ENCODE measurements around the gene DST.

The DST gene

DNA sequence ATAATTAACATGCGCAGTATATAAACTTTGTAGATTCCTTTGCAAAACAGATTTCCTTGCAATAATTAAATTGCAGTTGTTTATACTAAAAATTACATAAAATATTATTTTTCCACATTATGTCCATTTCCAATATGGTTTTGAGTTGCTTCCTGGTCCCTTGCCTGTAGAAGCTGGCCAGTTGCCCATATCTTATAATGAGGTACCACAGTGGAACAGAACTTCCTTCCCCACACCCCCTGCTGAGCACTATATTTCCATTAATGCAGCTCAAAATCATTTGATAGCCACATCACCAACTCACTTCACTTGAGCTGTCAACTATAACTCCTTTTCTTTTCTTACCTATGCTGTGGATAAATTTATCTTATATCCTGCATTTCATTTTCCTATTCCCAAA is 194.6 kb downstream of the DST start:
- in situ Hi-C loops (cut with HindIII; ENCODE audit: low pct_ligation_motif_present, low sequenced_read_pairs), result no loop called here
- no peak for DNase-seq
- H3K36me3 ChIP-seq (replicated peaks), result no peaks in the 10 kb centered on the region
- H3K27me3 ChIP-seq (replicated peaks), result no peaks in the 10 kb centered on the region
- TF ChIP-seq, protein P1, sequence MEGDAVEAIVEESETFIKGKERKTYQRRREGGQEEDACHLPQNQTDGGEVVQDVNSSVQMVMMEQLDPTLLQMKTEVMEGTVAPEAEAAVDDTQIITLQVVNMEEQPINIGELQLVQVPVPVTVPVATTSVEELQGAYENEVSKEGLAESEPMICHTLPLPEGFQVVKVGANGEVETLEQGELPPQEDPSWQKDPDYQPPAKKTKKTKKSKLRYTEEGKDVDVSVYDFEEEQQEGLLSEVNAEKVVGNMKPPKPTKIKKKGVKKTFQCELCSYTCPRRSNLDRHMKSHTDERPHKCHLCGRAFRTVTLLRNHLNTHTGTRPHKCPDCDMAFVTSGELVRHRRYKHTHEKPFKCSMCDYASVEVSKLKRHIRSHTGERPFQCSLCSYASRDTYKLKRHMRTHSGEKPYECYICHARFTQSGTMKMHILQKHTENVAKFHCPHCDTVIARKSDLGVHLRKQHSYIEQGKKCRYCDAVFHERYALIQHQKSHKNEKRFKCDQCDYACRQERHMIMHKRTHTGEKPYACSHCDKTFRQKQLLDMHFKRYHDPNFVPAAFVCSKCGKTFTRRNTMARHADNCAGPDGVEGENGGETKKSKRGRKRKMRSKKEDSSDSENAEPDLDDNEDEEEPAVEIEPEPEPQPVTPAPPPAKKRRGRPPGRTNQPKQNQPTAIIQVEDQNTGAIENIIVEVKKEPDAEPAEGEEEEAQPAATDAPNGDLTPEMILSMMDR (IDR thresholded peaks at IDR 0.05; ENCODE audit: low read depth, low read length, missing control alignments), result no peak
- no peak overlapping the region for H3K4me3 ChIP-seq (ENCODE audit: low read depth, low read length)
- no peak overlapping the region for H3K27ac ChIP-seq

DNA sequence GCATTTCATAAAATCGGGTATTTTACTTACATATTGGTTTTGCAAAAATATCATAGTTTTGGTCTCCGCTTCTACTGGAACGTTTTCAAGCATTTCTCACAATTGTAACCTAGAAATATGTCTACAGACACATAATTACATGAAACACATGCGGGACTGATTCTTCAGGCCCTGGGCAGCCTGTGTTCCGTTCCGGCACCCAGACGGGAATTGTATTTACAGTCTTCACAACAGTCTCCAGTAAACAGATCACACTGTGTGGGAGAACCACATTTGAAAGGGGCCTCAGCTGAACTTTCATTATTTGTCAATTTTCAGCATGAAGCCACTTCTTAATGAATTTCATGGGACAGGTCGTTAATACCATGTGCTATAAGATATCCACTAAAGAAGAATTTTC is 196.9 kb downstream of the DST start:
- in situ Hi-C loops (cut with HindIII; ENCODE audit: low pct_ligation_motif_present, low sequenced_read_pairs), result no loop called here
- Histone ChIP-seq H3K27ac (no peak overlapping the region), H3K4me3 (ENCODE audit: low read depth, low read length) (no peak overlapping the region), H3K36me3 (replicated peaks) (no peaks in the 10 kb centered on the region), H3K27me3 (replicated peaks) (no peaks in the 10 kb centered on the region)
- DNase-seq, result no peak
- TF ChIP-seq, protein P1 (IDR thresholded peaks at IDR 0.05; ENCODE audit: low read depth, low read length, missing control alignments), result no peak

DNA sequence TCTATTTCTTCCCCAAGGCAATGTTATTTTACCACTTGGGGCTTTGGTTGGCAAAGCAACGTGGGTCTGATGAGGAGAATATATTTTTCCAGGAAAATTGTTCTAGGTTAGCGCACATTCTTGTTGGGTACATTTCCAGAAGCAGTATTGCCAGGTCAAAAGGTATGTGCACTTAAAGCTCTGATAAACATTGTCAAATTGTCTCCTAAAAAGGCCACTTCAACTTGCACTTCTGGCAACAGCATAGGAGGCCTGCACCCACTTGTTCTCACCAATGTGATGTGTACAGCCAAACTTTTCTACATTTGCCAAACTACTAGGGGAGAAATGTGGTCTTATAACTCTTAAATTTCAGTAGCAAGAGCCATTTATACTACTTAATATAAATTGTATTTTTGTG is 197.8 kb downstream of the DST start:
- no peak for DNase-seq
- no peak overlapping the region for H3K27ac ChIP-seq
- H3K27me3 ChIP-seq (replicated peaks), result no peaks in the 10 kb centered on the region
- no peaks in the 10 kb centered on the region for H3K36me3 ChIP-seq (replicated peaks)
- in situ Hi-C loops (cut with HindIII; ENCODE audit: low pct_ligation_motif_present, low sequenced_read_pairs), result no loop called here
- TF ChIP-seq, protein P1 (IDR thresholded peaks at IDR 0.05; ENCODE audit: low read depth, low read length, missing control alignments), result no peak
- H3K4me3 ChIP-seq (ENCODE audit: low read depth, low read length), result no peak overlapping the region

DNA sequence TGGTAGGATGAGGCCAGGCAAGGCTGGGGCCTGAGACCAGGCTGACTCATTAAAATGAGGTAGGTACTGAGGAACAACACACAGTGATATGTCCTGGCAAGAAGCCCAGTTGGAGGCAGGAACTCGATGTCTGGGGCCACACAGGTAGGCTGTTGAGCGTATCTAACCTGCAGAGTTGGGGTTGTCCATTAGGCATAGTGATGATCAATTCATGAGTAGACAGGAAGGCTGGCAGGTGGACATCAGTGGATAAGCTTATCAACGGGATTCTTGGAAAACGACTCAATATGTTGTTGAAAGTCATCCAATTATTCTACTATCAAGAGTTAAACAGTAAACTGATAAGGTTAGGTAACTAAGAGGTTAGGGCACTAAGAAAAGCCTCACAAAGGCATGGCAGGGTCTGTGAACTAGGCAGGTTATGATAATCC is 202.1 kb downstream of the DST start:
- no peak overlapping the region for H3K27ac ChIP-seq
- no peaks in the 10 kb centered on the region for H3K27me3 ChIP-seq (replicated peaks)
- in situ Hi-C loops (cut with HindIII; ENCODE audit: low pct_ligation_motif_present, low sequenced_read_pairs), result no loop called here
- no peak for DNase-seq
- no peak overlapping the region for H3K4me3 ChIP-seq (ENCODE audit: low read depth, low read length)
- no peaks in the 10 kb centered on the region for H3K36me3 ChIP-seq (replicated peaks)
- TF ChIP-seq, protein P1 (IDR thresholded peaks at IDR 0.05; ENCODE audit: low read depth, low read length, missing control alignments), result no peak

DNA sequence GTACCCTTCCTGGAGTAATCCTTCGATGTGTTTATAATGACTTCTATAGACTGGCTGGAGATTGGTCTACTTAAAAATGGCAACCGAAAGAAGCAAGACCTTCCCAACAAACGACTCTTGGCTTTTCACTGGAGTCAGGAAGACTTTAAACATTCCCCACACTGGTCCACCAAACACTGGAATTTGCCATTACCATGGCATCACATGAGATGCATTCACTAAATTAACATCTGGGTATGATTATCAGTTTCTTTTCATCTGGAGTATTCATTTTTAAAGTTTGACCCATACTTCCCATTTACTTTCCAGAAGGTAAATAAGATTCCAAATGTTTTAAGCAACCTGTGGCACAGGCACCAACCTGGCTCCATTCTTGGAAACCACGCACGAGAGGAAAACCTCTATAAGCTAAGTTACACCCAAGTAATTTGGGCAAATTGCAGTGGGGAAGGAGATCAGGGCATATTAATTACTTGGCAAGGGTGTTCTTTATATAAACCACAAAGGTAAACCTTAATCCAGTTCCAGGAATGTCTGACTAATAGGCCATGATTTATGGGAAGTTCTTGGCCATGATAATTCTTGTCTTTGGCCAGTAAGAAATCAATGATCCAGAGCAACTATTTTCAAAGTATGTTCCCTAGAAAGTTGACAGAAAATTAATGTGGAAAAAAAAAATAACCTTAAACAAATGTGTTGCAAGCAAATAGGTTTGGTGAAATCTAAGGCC is 205.4 kb downstream of the DST start:
- in situ Hi-C loops (cut with HindIII; ENCODE audit: low pct_ligation_motif_present, low sequenced_read_pairs), result no loop called here
- H3K27me3 ChIP-seq (replicated peaks), result no peaks in the 10 kb centered on the region
- H3K4me3 ChIP-seq (ENCODE audit: low read depth, low read length), result no peak overlapping the region
- H3K27ac ChIP-seq, result no peak overlapping the region
- no peak for DNase-seq
- H3K36me3 ChIP-seq (replicated peaks), result no peaks in the 10 kb centered on the region
- TF ChIP-seq, protein P1 (IDR thresholded peaks at IDR 0.05; ENCODE audit: low read depth, low read length, missing control alignments), result no peak

DNA sequence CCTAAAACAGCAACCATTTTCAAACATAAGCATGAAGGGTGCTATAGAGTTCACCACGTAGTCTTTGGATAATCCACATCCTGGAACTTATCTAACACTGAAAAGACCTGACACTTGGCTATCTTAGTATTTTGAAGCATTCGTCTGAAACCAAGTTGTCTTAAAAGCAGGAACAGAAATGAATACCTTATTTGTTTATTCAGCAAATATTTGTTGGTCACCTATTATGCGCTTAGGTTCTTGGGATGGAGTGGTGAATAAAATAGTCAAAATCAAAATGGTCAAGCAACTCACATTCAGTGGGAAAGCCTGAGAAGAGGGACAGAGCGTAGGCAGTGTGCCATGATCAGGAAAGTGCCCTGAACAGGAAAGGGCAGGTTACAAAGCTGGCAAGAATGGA is 206.9 kb downstream of the DST start:
- no peaks in the 10 kb centered on the region for H3K27me3 ChIP-seq (replicated peaks)
- in situ Hi-C loops (cut with HindIII; ENCODE audit: low pct_ligation_motif_present, low sequenced_read_pairs), result no loop called here
- no peak overlapping the region for H3K4me3 ChIP-seq (ENCODE audit: low read depth, low read length)
- no peak for DNase-seq
- no peak overlapping the region for H3K27ac ChIP-seq
- no peaks in the 10 kb centered on the region for H3K36me3 ChIP-seq (replicated peaks)
- TF ChIP-seq, protein P1 (IDR thresholded peaks at IDR 0.05; ENCODE audit: low read depth, low read length, missing control alignments), result no peak
